GM21447 (cell line): ENCODE results near the gene USE1.

Experiments used
- ATAC-seq: cut with Tn5 transposase; IDR thresholded peaks from one replicate; pipeline ENCODE4 v1.9.1; 2021; ENCODE audit not compliant: unreplicated experiment

The USE1 gene

DNA sequence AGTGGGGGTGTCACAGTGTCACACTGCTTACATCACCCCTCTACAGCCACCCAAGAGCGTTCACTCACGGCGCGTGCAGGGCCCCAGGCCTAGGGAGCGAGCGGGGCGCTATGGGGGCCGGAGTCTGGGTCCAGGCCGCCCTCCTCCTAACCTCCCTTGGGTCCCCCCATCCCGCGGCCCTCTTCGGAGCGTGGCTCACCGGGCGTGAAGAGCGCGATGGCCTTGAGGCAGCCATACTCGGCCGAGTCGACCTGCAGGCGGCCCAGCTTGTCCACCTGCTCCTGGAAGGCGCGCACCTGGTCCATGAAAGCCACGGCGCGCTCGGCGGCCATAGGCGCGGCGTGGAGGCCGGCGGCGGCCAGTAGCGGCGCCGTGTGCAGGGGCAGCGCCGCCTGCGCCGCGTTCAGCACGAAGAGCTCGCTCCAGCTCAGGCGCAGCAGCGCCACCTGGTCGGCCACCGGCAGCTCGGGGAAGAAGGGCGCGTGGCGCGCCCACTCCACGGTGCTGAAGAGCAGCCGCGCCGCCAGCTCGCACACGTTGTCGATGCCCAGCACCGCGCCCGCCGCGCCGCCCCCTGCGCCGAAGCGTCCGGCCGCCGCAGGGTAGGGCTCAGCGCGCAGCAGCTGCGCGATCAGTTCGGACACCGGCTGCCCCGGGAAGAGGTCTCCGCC lies 20.3 kb downstream of the USE1 start:
- ATAC-seq: peak; percentile 50

DNA sequence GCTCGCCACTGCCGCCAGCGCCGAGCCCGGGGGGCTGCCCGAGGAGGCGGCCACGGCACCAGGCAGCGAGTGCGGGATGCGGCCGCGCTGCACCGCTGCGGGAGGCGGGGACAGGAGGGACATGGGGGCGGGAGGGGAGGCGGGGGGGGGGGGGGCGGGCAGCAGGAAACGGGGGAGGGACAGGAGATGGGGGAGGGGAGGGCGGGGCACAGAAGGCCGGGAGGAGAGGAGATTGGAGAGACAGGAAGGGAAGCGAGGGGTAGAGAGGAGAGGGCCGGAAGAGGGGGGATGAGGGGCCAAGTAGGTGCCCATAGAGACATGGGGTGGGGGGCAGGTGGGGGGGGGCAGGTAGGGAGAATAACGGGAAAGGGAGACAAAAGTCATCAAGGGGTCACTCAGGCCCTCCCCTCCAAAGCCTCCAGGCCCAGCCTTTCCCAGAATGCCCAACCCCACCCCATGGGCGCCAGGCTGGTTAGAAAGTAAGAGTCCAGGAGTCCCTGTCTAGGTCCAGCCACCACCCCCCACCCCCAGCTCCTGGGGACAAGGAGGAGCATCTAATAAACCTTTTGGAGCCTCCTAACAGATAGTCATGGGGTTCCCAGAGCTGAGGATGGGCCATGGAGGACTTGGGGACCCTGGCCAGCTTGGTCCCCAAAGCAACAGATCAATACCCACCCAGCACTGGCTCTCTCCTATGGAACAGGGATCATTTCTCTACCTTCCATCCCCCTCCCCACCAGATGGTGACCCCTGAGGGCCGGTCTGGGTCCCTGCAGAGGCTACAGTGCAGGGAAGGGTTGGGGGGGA lies 21.0 kb downstream of the USE1 start:
- no peak for ATAC-seq

DNA sequence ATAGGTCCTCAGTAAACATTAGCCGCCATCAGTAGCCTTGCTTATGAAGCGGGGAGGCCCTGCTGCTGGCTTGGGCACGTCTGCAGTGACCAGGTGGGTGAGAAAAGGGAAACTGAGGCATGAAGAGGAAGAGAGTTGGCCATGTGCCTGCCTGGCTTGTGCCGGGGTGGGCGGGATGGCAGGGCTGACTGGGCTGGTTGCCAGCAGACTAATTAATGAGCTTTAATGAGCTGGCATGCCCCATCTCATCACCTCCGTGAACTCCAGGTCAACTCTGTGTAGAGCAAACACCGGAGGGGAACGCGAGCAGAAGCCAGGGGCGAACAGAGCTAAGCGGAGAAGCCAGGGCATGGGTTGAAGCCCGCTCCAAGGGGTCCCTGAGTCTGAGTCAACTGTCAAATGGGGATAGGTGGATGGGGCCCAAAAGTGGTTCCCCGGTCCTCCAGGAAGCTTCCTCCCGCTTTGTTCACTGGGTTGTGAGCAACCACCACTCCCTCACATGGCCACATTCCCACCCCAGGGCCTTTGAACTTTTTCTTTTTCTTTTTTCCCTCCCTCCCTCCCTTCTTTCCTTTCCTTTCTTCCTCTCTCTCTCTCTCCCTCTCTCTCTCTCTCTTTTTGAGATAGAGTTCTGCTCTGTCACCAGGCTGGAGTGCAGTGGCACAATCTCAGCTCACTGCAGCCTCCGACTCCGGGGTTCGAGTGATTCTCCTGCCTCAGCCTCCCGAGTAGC lies 21.8 kb downstream of the USE1 start:
- no peak for ATAC-seq

DNA sequence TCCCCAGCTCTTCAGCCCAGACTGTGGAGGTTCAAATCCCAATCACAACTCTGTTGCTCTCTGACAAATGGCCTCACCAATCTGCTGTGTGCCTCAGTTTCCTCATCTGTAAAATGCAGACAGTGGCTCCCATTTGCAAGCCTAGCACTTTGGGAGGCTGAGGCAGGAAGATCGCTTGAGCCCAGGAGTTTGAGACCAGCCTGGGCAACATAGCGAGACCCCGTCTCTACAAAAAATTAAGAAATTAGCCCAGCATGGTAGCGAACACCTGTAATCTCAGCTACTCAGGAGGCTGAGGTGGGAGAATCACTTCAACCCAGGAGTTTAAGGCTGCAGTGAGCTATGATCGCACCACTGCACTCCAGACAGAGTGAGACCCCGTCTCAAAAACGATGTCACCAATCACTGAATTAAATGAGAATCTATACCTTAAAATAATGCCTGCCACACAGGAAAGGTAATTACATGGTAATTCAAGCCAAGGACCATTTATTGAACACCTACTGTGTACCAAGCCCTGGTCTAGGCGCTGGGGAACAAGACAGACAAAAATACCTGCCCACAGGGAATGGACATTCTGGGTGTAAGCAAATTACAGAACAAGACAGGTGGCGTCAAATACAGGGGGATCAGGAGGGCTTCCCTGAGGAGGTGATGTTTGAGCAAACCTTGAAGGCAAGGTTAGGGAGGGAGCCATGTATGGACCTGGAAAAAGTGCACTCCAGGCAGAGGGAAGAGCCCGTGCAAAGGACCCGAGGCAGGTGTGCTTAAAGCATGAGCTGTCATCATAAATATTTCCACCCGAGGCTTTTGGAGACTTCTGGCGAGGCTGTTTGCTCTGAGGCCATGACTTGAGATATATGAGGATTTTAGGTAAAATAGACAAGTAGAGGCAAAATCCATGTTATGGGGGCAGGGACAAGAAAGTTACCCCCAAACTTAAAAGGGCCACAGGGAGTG lies 22.9 kb downstream of the USE1 start:
- ATAC-seq: no peak

DNA sequence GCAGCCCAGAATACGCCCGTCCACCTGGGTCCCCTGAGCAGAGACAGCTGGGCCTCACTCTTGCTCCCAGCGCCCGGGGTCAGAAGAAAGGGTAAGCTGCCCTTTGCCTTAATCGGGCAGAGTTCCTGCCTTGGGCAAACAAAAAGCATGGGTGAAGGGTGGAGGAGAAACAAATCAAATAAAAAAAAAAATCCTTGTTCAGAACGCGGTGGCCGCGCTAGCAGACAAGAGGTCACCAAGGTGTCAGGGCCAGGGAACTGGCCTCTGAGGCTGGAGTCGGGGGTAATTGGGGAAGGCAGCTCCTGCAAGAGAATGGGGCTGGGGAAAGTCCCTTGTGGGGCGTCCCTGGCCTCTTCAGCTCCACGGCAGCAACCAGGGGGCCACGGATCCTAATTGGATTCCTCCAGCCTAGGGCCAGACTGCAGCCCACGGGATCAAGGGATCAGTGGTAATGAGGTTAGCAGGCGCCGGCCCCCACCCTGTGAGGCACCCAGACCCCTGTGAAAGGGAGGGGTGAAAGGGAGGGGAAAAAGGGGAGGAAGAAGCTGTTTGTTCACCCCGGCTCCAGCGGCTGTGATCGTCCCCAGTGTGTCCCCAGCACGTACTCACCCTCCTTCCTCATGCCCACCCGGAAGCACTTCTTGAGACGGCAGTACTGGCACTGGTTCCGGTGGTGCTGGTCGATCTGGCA lies 25.1 kb downstream of the USE1 start:
- ATAC-seq: no peak

DNA sequence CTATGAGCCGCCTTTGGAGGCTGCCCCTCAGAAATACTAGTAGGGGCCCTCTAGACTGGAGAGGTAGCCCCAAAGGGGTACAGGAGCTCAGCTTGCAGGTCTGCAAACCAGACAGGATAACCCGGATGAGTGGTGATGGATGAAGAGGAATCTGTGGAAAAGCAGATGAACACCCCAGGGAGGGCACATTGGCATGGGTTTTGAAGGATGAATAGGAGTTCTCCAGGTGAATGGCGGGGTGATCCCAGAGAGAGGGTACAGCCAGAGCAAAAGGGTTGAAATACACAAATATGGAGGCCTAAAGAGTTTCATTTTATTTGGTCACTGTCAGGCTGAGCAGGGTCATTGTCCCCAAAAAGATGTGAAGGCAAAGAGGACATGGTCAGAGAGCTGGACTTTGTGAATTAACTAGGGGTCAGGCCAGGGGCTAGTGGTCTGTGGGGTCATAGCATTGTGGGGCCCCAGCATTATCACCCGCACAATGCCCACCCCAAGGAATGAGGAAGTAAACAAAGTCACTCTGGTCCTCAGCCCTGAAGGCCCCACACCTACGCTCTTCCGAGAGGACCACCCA lies 25.8 kb downstream of the USE1 start:
- ATAC-seq: no peak

DNA sequence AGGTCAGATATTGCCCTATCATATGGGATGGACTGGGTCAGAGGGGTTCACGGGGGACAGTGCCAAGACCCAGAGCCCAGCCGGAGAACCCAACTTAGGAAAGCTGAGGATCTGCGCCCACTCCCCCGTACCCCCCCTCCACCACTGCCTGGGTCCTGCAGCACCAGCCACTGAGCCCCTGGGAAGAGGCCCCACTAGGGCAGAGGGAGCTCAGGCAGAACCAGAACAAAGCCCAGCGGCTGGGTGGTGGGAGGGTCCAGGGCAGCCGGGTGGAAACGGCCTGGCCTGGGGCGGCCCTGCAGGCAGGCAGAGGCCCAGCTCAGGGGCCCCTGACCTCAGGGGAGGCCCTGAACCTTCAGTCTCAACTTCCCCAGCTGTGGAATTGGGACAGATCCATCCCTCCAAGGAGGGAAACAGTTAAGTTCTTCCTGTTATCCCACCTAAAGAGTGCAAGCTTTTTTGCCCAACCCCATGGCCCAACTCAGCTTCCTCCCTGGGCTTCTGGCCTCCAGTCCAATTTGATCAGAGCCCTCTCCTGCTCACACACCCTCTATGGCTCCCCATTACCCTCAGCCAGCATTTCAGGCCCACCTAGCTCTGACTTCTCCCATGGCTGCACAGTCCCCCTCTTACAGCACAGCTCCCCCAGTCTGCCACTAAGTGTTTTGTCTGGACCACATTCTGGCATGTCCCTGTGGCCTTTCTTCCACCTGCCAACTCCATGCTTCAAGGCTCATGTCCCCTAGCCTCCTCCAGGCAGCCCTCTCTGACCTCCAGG lies 27.5 kb downstream of the USE1 start:
- ATAC-seq: no peak

DNA sequence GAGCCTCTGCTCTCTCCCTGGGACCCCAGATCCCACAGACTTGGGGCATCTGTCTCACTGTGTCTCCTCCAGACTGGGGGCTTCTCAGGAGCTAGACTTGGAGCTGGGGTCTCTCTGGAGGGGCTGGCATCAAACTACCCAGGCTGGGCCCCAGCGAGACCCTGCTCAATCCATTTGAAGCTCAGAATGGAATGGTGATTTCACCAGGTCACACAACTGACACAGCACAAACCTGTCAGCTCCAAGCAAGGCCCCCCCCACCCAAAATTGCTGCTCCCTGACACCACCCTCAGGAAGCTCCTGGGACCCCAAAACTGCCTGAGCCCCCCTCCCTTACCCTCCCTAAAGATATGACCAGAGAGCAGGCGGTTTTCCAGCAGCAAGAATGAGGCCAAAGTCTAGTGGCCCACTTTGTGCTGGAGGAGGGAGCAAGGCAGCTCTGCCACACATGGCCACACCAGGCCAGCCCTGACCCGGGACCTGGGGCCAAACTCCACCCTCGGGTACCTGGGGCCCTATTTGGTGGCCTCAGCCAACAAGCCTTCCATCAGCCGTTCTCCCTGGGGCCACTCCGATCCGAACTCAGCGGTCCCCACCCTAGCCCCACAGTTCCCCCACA lies 28.2 kb downstream of the USE1 start:
- ATAC-seq: no peak

DNA sequence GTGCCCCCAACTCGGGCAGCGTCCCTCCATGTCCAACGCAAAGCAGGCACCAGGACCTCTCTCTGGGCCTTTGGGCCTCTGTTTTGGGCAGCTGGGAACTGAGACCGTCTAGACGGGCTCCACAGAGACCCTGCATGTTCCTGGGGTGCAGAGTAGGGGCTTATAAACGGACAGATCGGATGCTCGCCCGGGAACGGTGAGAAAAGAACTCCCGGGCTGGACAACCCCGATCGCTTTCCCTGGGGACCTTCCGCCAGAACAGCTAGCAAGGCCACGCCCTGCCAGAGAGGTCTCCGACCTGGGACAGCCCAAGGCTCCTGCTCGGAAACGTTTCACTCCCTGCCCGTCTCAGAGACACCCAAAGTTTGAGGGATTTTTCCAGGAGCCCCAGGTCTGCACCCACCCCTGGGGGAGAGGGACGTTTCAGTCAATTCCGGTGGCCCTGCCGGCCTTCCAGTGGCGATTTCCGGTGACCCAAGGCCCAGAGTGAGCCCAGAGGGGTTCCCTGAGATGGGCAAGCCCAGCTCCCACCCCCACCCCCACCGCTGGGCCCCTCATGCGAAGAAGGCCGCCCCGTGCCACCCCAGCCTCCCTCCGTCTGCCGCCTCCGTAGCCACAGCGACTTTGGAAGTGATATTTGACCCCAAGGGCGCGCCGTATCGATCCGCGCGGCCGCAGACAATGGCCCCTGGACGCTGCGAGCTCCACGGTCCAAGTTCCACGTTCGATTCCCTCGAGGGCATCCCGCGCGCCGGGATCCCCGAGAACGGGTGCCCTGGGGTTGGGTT lies 28.9 kb downstream of the USE1 start:
- ATAC-seq: no peak

DNA sequence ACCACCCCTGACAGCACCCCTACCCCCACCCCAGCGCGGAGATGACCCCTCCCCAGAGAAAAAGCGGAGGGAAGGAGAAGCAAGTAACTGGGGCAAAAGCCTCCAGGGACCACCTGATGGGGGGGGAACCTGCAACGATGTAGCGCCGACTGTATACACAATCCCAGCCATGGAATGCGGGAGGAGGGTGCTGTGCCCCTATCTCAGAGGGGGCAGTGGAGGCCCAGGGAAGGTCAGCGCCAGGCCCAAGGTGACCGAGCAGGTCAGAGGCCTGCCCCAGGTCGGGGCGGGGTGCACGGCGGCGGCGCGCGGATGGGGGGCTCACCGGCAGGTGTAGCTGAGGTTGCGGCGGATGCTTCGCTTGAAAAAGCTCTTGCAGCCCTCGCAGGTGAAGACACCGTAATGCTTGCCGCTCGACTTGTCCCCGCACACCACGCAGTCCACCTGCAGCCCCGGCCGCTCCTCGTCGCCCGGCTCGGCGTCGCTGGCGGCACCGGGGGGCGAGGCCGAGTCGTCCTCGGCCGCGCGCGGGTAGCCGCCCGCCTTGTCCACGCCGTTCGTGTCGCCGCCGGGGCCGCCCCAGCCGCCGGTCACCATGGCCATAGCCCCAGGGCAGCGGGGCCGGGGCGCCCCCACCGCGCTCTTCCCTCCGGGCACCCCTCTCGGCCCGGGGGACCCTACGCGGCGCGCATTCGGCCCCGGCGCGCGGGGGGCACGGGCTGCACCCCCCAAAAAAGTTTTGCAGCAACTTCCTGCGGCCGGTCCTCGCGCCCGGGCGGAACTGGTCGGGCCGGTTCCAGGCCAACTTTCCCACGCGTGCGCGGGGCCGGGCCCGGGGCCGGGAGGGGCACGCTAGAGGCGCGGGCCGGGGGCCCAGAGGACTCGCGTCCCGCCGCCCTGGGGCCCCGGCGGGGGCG lies 29.7 kb downstream of the USE1 start:
- ATAC-seq: no peak

DNA sequence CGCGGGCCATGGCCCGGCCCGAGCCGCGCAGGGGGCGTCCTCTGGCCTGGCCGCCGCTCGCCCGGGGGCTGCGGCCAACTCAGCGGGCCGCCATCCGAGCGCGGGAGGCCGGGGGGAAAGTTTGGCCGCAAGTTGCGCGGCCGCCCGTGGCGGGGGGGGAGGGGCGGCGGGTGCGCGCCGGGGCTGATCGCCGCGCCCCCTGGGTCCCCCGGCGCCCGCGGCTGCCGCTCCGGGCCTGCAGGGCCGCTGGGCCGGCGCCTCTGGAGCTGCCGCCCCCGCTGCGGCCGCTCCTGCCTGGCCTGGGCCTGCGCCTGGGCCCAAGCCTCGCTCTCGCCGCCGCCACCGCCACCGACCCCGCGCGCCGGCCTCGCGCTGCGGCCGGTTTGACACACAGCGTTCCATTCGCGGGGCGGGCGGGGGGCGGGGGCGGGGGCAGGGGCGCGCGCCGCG lies 30.4 kb downstream of the USE1 start, which contains the start of gene NR2F6:
Gene NR2F6 (minus strand): TSS at position 385 of the 450 bp plus-strand sequence. CDS start 699 bp downstream, outside the sequence.
- peak; percentile 14 for ATAC-seq

DNA sequence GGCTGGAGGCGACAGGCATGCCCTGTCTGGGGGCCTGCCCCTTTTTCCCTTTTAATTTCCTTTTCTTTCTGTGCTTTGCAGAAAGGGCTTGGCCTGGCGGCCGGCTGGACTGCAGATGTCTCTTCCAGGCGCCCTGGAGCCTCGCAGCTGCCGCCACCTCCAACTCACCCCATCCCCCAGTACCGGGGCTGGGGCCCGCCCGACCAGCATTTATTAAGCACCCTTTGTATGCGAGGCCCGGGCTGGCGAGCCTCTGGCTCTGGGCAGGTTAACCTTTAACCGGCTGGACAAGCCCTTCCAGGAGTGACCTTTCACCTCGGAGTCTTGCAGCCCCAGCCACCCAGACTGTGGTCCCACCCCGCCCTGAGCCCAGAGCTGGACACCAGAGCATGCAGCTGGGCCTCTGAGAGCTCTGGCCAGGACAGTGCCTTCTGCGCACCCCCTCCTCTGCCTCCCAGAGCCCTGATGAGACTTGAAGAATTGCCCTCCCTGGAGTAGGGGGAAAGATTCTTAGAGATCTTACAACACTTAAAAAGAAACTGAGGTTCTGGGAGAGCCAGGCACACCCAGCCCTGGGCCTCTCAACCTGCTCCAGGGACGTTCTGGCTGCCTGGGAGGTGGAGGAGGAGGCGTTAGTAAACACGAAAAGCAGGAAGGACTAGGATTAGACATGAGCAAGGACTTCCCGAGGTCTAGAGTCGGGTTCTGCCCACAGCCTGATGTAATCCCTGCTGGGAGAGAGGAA lies 31.7 kb downstream of the USE1 start:
- ATAC-seq: peak; percentile 10

DNA sequence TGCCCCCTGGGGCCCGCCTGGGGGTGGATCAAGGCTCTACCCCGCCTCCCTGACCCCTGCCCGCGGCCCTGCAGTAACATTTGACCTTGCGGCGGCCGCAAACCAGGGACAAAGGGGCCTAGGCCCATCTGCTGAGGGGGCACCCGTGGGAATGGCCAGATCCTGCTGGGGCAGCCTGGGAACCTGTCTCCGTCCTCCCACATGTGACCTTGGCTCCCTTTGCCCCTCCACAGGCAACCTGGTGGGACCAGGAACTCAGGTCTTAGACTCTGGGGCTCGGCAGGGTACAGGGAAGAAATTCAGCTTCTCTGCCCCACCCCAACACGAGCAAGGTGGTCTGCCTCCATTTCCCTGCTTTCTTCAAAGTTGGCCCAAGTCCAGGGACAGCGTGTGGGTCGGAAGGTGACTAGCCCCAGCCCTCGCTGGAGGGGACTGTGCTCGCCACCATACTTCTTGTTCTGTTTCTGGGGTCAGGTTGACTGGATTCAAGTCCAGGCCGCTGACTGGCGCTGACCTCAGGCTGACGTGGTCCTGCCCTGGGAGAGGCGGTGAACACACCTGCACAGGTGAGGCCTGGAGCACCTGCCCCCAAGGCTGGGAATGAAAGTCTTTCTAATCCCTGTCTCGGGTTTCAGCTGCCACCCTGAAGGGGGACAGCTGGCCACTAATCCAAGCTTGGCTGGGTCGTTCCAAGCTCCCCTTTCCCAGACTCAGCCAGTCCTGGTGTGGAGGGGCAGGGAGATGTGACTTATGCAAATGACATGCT lies 33.0 kb downstream of the USE1 start:
- ATAC-seq: no peak

DNA sequence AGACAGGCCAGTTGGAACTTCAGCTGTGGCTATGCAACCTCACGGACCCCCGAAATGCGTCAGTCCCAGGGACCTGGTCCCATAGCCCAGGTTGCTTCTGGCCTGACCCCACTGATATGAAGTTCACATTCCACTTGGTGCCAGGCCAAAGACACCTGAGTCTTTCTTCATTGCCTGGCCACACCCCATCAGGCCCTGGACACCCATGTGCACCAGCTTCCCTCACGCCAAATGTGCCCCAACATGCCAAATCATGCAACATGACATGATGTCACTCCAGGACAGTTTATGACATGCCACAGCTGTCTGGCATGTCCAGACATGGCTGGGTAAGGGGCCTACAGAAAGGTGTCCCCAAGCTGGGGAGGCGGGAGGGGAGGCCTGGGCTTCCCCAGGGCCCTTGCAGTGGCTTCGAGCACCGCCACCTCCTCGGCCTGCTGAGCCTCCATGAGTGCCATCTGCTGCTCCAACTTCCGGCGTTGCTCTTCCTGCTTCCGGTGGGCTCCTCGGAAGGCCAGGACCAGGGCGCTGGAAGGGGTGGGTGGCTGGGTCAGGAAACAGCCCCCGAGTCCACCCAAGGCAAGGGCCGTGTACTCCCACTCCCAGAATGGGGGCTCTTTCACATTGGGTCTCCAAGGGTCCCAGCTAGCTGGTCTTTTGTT lies 34.9 kb downstream of the USE1 start:
- ATAC-seq: no peak

DNA sequence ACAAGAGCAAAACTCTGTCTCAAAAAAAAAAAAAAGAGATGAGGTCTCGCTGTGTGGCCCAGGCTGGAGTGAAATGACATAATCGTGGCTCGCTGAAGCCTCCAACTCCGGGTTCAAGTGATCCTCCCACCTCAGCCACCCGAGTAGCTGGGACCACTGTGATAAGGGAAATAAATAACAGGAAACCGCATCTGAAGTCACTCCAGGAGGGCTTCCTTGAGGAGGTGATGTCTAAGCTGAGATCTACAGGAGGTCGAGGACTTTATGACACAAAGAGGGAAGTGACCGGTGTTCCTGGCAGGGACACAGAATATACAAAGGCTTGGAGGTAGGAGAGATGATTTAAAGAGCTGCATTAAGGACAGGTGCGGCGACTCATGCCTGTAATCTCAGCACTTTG lies 39.5 kb downstream of the USE1 start:
- ATAC-seq: no peak
